ENCODE measurements around the gene MAPKBP1. TPM values are rescaled to one million over a fixed set of nuclear protein-coding genes. Genes with fewer than 3 reads are reported as not detected.

Gene MAPKBP1
- total RNA-seq, 4 donors from 2014 or later = 35.3 to 64.4 (median 47.7) TPM

DNA sequence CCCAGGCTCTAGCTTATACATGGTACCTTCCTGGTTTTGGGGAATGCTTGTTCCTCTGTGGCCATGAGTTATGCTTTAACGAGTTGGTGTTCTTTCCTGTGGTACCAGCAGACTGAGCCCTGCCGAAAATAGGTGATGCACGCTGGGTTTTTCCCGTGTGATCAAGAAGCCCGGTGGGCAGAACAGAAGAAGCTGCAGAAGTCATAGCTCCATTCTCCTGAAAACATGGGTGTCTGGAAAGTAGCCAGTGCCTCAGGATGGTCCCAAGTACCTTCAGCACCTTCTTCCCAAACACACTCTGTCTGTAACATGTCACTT is 25.2 kb downstream of the MAPKBP1 start:
- H3K4me3 ChIP-seq (ENCODE audit: low read depth, poor library complexity, severe bottlenecking) = no peak overlapping the region
- intact Hi-C loops (cut with DNase I; ENCODE audit: low total_unique reads) = no loop called here
- WGBS, 2 donors = 54 to 74% methylated on average over 5 of the region's 5 CpGs
- no peak for DNase-seq (ENCODE audit: low spot score in 2 of 2)
- TF ChIP-seq POLR2A (IDR thresholded peaks at IDR 0.05) = no peak
- TF ChIP-seq, protein P1, sequence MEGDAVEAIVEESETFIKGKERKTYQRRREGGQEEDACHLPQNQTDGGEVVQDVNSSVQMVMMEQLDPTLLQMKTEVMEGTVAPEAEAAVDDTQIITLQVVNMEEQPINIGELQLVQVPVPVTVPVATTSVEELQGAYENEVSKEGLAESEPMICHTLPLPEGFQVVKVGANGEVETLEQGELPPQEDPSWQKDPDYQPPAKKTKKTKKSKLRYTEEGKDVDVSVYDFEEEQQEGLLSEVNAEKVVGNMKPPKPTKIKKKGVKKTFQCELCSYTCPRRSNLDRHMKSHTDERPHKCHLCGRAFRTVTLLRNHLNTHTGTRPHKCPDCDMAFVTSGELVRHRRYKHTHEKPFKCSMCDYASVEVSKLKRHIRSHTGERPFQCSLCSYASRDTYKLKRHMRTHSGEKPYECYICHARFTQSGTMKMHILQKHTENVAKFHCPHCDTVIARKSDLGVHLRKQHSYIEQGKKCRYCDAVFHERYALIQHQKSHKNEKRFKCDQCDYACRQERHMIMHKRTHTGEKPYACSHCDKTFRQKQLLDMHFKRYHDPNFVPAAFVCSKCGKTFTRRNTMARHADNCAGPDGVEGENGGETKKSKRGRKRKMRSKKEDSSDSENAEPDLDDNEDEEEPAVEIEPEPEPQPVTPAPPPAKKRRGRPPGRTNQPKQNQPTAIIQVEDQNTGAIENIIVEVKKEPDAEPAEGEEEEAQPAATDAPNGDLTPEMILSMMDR (IDR thresholded peaks at IDR 0.05) = no peak

DNA sequence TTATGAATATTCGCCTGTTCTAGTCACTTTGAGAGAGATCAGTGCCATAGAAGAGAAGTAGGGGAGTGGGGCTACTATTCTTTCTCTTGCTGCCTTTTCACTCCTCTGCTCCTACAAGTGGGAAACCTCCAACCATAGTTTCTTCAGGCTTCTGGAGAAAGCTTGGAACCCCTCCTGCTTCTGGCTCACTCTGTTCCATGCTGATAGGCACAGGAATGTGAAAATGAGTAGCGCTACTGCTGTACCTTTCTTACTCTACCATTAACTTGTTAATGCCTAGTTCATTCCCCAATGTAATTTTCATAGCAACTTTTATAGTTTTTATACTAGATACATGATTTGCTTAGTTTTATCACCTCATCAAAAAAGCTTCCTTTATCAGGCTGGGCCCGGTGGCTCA is 26.9 kb downstream of the MAPKBP1 start:
- TF ChIP-seq, protein P1 (IDR thresholded peaks at IDR 0.05) = no peak
- no peak for TF ChIP-seq POLR2A (IDR thresholded peaks at IDR 0.05)
- H3K4me3 ChIP-seq (ENCODE audit: low read depth, poor library complexity, severe bottlenecking) = no peak overlapping the region
- intact Hi-C loops (cut with DNase I; ENCODE audit: low total_unique reads) = no loop called here
- 69 to 77% methylated on average over 3 of the region's 3 CpGs for WGBS, 2 donors
- DNase-seq (ENCODE audit: low spot score in 2 of 2) = no peak

DNA sequence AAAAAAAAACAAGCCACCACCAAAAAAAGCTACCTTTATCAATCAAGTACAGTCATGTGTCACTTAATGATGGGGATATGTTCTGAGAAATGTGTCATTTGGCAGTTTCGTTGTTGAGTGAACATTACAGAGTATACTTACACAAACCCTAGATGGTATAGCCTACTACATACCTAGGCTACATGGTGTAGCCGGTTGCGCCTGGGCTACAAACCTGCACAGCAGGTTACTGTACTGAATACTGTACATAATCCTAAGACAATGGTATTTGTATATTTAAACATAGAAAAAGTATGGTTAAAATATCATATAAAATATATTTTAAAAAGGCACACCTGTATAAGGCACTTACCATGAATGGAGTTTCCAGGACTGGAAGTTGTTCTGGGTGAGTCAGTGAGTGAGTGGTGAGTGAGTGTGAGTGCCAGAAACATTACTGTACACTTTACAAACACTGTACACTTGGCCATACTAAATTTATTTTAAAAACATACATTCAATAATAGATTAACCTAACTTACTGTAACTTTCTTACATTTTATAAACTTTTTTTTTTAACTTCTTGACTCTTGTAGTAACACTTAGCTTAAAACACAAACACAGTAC is 27.7 kb downstream of the MAPKBP1 start:
- 67 to 69% methylated on average over 3 of the region's 3 CpGs for whole genome bisulfite sequencing, 2 donors
- TF ChIP-seq, protein P1 (IDR thresholded peaks at IDR 0.05) = no peak
- TF ChIP-seq POLR2A (IDR thresholded peaks at IDR 0.05) = no peak
- no peak overlapping the region for H3K4me3 ChIP-seq (ENCODE audit: low read depth, poor library complexity, severe bottlenecking)
- DNase-seq (ENCODE audit: low spot score in 2 of 2) = no peak
- intact Hi-C loops (cut with DNase I; ENCODE audit: low total_unique reads) = no loop called here

DNA sequence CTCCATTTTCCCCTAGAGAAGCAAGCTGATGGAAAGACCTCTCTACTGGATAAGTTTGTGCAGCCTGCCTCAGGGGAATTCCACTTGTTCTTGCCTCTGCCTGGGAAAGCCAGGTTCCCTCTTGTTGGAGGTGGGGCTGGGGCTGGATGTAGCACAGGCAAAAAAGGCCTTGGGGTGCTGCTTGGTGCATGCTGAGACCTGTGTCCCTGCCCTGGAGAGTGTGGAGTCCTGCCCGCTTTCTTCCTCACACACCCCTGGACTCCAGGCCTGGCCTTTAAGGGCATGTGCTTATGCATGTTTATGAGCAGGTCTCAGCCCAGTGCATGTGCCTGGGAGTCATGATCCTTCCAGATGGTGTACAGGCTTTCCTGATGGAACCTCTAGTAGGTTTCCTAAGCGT is 30.1 kb downstream of the MAPKBP1 start:
- TF ChIP-seq, protein P1 (IDR thresholded peaks at IDR 0.05) = no peak
- no peak for TF ChIP-seq POLR2A (IDR thresholded peaks at IDR 0.05)
- WGBS, 2 donors = 47 to 67% methylated on average over 2 of the region's 2 CpGs
- H3K4me3 ChIP-seq (ENCODE audit: low read depth, poor library complexity, severe bottlenecking) = no peak overlapping the region
- peak in 1 of 2 donors; percentile 74 for DNase-seq (ENCODE audit: low spot score in 2 of 2)
- intact Hi-C loops (cut with DNase I; ENCODE audit: low total_unique reads) = no loop called here

- TF ChIP-seq, protein P1 (IDR thresholded peaks at IDR 0.05) = no peak
- TF ChIP-seq POLR2A (IDR thresholded peaks at IDR 0.05) = no peak
- intact Hi-C loops (cut with DNase I; ENCODE audit: low total_unique reads) = loop anchor here (5.0 kb wide), 1 partner anchor 1113 kb away; no protein-coding TSS in a partner anchor
- DNase-seq (ENCODE audit: low spot score in 2 of 2) = no peak
- no peak overlapping the region for H3K4me3 ChIP-seq (ENCODE audit: low read depth, poor library complexity, severe bottlenecking)
- 36 to 53% methylated on average over 8 of the region's 8 CpGs for WGBS, 2 donors
Observed at GRCh38 chr15:41804916-41805666, 30.8 kb downstream of the MAPKBP1 start.
